IMR-90 (cell line): ENCODE results near the gene ZFPL1. TPM values are rescaled to one million over a fixed set of nuclear protein-coding genes. Genes with fewer than 3 reads are reported as not detected.

Experiments
- ATAC-seq: fragments of 200-7000 bp; cut with Tn5 transposase; 2 replicates; pipeline ENCODE4 v1.9.1; 2020; ENCODE audit warnings: low read depth, mild to moderate bottlenecking, moderate library complexity
- BruUV-seq: library from RNA; stranded (reverse); fragments of 400-500 nt; replicated peaks from 2 replicates; lab custom pipeline; 2021; lab: Mats Ljungman, UMichigan
- CTCF ChIA-PET: fragments of 300-600 bp; formaldehyde crosslinking; extraction: SDS; loops from one replicate; lab custom pipeline; 2021; ENCODE audit warnings: antibody characterized with exemption; lab: Yijun Ruan, JAX
- POLR2A ChIA-PET: fragments of 300-600 bp; sonication (Branson Sonifier 250); formaldehyde crosslinking; loops from one replicate; lab custom pipeline; 2022; ENCODE audit warnings: antibody characterized with exemption; ENCODE audit not compliant: unreplicated experiment; lab: Charles Lee
- DNase-seq: peaks from one replicate; pipeline ENCODE4 v3.0.0; 2013
- H2AFZ ChIP-seq: replicated peaks from 2 replicates; pipeline ENCODE3; 2013; ENCODE audit warnings: low read length, mild to moderate bottlenecking; ENCODE audit not compliant: poor library complexity
- H2AK5ac ChIP-seq: 2 replicates; pipeline ENCODE4 v1.6.1; 2013; ENCODE audit warnings: low read depth, low read length, inconsistent platforms
- H2AK9ac ChIP-seq: replicated peaks from 2 replicates; pipeline ENCODE3; 2013; ENCODE audit warnings: mild to moderate bottlenecking, low read depth, low read length, moderate library complexity; ENCODE audit not compliant: poor library complexity
- H2BK120ac ChIP-seq: 2 replicates; pipeline ENCODE4 v1.6.1; 2013; ENCODE audit warnings: low read depth, low read length, inconsistent platforms
- H2BK15ac ChIP-seq: 3 replicates; pipeline ENCODE4 v1.6.1; 2013; ENCODE audit warnings: low read depth, low read length, inconsistent platforms
- H2BK20ac ChIP-seq: 2 replicates; pipeline ENCODE4 v1.6.1; 2013; ENCODE audit warnings: low read depth, mild to moderate bottlenecking, inconsistent platforms, low read length, moderate library complexity
- H2BK5ac ChIP-seq: 2 replicates; pipeline ENCODE4 v1.6.1; 2013; ENCODE audit warnings: mild to moderate bottlenecking, low read depth, low read length, inconsistent platforms; ENCODE audit not compliant: poor library complexity, severe bottlenecking
- H3K14ac ChIP-seq: replicated peaks from 2 replicates; pipeline ENCODE4 v1.6.1; 2013; ENCODE audit warnings: low read depth, low read length, inconsistent platforms
- H3K18ac ChIP-seq: 2 replicates; pipeline ENCODE4 v1.6.1; 2013; ENCODE audit warnings: low read depth, low read length, control low read depth
- H3K23ac ChIP-seq: 2 replicates; pipeline ENCODE4 v1.6.1; 2013; ENCODE audit warnings: low read depth, low read length, inconsistent platforms
- H3K27ac ChIP-seq: 2 replicates; pipeline ENCODE4 v1.5.1; 2013; ENCODE audit warnings: mild to moderate bottlenecking, control low read depth, low read length; ENCODE audit not compliant: insufficient read depth
- H3K27me3 ChIP-seq: 2 replicates; pipeline ENCODE4 v1.6.1; 2013; ENCODE audit warnings: low read length; ENCODE audit not compliant: control insufficient read depth, insufficient read depth
- H3K36me3 ChIP-seq: 2 replicates; pipeline ENCODE4 v1.6.1; 2013; ENCODE audit warnings: low read length, mixed read lengths; ENCODE audit not compliant: control insufficient read depth, insufficient read depth
- H3K4ac ChIP-seq: 2 replicates; pipeline ENCODE4 v1.6.1; 2013; ENCODE audit warnings: low read depth, low read length, inconsistent platforms
- H3K4me1 ChIP-seq: 2 replicates; pipeline ENCODE4 v1.6.1; 2013; ENCODE audit warnings: low read length, mixed read lengths; ENCODE audit not compliant: control insufficient read depth, insufficient read depth
- H3K4me2 ChIP-seq: 2 replicates; pipeline ENCODE4 v1.6.1; 2013; ENCODE audit warnings: low read depth, mild to moderate bottlenecking, control low read depth, low read length, moderate library complexity
- H3K4me3 ChIP-seq: 2 replicates; pipeline ENCODE4 v1.5.1; 2013; ENCODE audit warnings: low read depth, mild to moderate bottlenecking, control low read depth, low read length, moderate library complexity; ENCODE audit not compliant: insufficient read depth
- H3K56ac ChIP-seq: 2 replicates; pipeline ENCODE4 v1.6.1; 2013; ENCODE audit warnings: low read length, inconsistent platforms; ENCODE audit not compliant: insufficient read depth; ENCODE audit errors: extremely low read depth
- H3K79me1 ChIP-seq, 2 experiments: 2 replicates each; pipeline ENCODE4 v1.6.1; 2013; ENCODE audit warnings: low read length in 2 of 2, inconsistent platforms in 1 of 2, low read depth in 1 of 2
- H3K9ac ChIP-seq: 2 replicates; pipeline ENCODE4 v1.6.1; 2013; ENCODE audit warnings: low read depth, low read length, control low read depth
- H3K9me1 ChIP-seq: 2 replicates; pipeline ENCODE4 v1.6.1; 2013; ENCODE audit warnings: low read length, inconsistent platforms; ENCODE audit not compliant: insufficient read depth
- H3K9me3 ChIP-seq: 2 replicates; pipeline ENCODE4 v1.6.1; 2013; ENCODE audit warnings: low read length; ENCODE audit not compliant: control insufficient read depth, insufficient read depth
- H4K20me1 ChIP-seq: 2 replicates; pipeline ENCODE4 v1.6.1; 2013; ENCODE audit warnings: low read length, inconsistent platforms; ENCODE audit not compliant: insufficient read depth
- H4K5ac ChIP-seq: 2 replicates; pipeline ENCODE4 v1.6.1; 2013; ENCODE audit warnings: mild to moderate bottlenecking, low read depth, low read length, control low read depth
- H4K8ac ChIP-seq, 2 experiments: 2 replicates each; pipeline ENCODE4 v1.6.1; 2013; ENCODE audit warnings: low read depth in 2 of 2, low read length in 2 of 2, control low read depth in 1 of 2, inconsistent platforms in 1 of 2
- H4K91ac ChIP-seq: 2 replicates; pipeline ENCODE4 v1.6.1; 2013; ENCODE audit warnings: low read depth, low read length, inconsistent platforms; ENCODE audit not compliant: insufficient read depth
- CEBPB ChIP-seq: IDR thresholded peaks from 2 replicates; pipeline ENCODE4 v1.6.1; 2012; ENCODE audit warnings: low read depth, low read length, improper control_type of control experiment
- CHD1 ChIP-seq: IDR thresholded peaks from 2 replicates; pipeline ENCODE4 v1.6.1; 2012; ENCODE audit warnings: low read depth, low read length, improper control_type of control experiment
- MAZ ChIP-seq: IDR thresholded peaks from 2 replicates; pipeline ENCODE4 v1.6.1; 2012; ENCODE audit warnings: low read depth, mild to moderate bottlenecking, low read length, improper control_type of control experiment, moderate library complexity, borderline replicate concordance
- WGBS, 2 experiments: methylation state at CpG; one replicate each; pipeline versions ENCODE4 v1.1.5 to v1.1.7; 2013; ENCODE audit warnings: missing lambda C conversion rate in 2 of 2; ENCODE audit not compliant: insufficient read length in 1 of 2; ENCODE audit errors: extremely low coverage in 2 of 2; 5-methylcytosine and 5-hydroxymethylcytosine counted together
- dilution Hi-C: fragments of 300-500 bp; cut with HindIII; formaldehyde crosslinking; loops from one replicate; pipeline ENCODE4 v1.14.3; 2018; ENCODE audit warnings: low sequenced_read_pairs; ENCODE audit not compliant: unreplicated experiment
- in situ Hi-C: fragments of 300-500 bp; cut with MboI; formaldehyde crosslinking; loops from 3 replicates; pipeline ENCODE4 v1.14.3; 2019; ENCODE audit warnings: low sequenced_read_pairs, inconsistent platforms, mixed read lengths
- intact Hi-C: fragments of 100-400 bp; cut with micrococcal nuclease; formaldehyde crosslinking; loops from 2 replicates; pipeline ENCODE4 v1.10.0; 2022
- polyA plus RNA-seq, 3 experiments: library from polyadenylated mRNA; depleted of rRNA; stranded (reverse); fragments of >200 nt; gene quantifications; 2 replicates each; pipeline ENCODE4 v1.2.3, GENCODE V29; 2012; ENCODE audit warnings: low replicate concordance in 1 of 3
- total RNA-seq: library from RNA; depleted of rRNA; stranded (reverse); fragments of >200 nt; gene quantifications from 2 replicates; pipeline ENCODE4 v1.2.3, GENCODE V29; 2012
- TF ChIP-seq, protein P1 (sequence below): fragments of 150-350 bp; IDR thresholded peaks from 2 replicates; pipeline ENCODE4 v1.6.1; 2017; ENCODE audit warnings: mild to moderate bottlenecking, antibody characterized with exemption, low read length, low read depth

ZFPL1 gene
- total and polyA plus RNA-seq, 2 of the 4 experiments (the other 2 are of a cell fraction), result 24.0 to 67.5 TPM

DNA sequence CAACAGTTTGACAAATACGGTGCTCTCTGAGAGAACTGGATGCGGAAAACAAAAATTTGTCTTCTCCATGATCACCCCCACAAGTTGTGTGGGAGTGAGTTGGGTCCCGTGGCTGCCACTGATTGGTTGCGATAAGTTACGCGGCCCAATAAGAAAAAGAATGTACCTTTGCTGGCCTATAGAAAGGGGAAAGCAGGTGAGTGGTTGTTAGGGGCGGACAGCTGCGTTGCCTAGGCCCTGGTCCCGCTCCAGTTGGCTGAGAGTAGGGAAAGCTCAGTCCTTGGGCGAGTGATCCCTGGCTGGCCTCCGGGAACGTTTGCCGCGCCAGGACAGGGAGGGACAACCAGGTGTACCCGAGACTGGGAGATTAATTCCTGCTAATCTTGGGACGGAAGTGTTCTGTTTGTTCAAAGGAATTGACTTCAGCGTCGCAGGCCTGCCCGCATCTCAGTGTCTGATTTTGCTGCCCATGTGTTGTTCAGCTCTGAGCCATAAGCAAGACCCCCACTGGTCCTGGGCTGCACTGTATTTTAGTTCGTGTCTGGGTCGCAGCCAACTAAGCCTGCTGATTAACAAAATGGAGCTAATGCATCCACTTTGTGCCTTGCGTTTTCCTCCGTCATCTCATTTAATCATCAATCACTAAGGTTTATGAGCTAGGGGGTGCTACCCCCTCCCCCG is 51.1 kb downstream of the ZFPL1 start:
- H3K9ac ChIP-seq, result peak overlapping the region; percentile 99
- H3K4me2 ChIP-seq, result peak overlapping the region; percentile 83
- 0 out of 2 replicates have a peak, but pooled peaks have one; percentile 89 for TF ChIP-seq CHD1
- no peak for TF ChIP-seq CEBPB
- TF ChIP-seq, protein P1, sequence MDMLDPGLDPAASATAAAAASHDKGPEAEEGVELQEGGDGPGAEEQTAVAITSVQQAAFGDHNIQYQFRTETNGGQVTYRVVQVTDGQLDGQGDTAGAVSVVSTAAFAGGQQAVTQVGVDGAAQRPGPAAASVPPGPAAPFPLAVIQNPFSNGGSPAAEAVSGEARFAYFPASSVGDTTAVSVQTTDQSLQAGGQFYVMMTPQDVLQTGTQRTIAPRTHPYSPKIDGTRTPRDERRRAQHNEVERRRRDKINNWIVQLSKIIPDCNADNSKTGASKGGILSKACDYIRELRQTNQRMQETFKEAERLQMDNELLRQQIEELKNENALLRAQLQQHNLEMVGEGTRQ, result peak; percentile 38; the same call in 1 of the 2 replicates
- TF ChIP-seq MAZ, result peak; percentile 46; the same call in 1 of the 2 replicates
- H3K18ac ChIP-seq, result peak overlapping the region; percentile 5
- H3K9me3 ChIP-seq, result no peaks in the 10 kb centered on the region
- peak overlapping the region; percentile 99 for H2AK5ac ChIP-seq
- peaks cover 27% of the 10 kb centered on the region for H3K36me3 ChIP-seq
- ChIA-PET CTCF (interaction anchor here (0.6 kb wide), 2 partner anchors 12 to 290 kb away, joined by 4 to 5 read pairs; no protein-coding TSS in a partner anchor), POLR2A (no interaction called here)
- peak overlapping the region; percentile 100 for H4K91ac ChIP-seq
- H4K20me1 ChIP-seq, result peaks cover 28% of the 10 kb centered on the region
- H2BK120ac ChIP-seq, result peak overlapping the region; percentile 98
- H4K8ac ChIP-seq, result peak overlapping the region; percentile 98 to 99
- peak overlapping the region; percentile 100; the same call in 2 of the 3 replicates for H2BK15ac ChIP-seq
- H3K9me1 ChIP-seq, result peaks cover 21% of the 10 kb centered on the region
- peak overlapping the region; percentile 98 for H2AK9ac ChIP-seq
- H2BK5ac ChIP-seq, result peak overlapping the region; percentile 98
- intact Hi-C loops (no loop called here), in situ Hi-C loops (no loop called here), dilution Hi-C loops (no loop called here)
- DNase-seq (peak; percentile 97), ATAC-seq (peak; percentile 89)
- H3K14ac ChIP-seq, result peak overlapping the region; percentile 100
- peak overlapping the region; percentile 95; the same call in 1 of the 2 replicates for H3K23ac ChIP-seq
- H3K56ac ChIP-seq, result peak overlapping the region; percentile 96
- H3K27me3 ChIP-seq, result no peaks in the 10 kb centered on the region
- H2AFZ ChIP-seq, result peak overlapping the region; percentile 99
- WGBS, 2 experiments, result 1% methylated on average over 11 of the region's 24 CpGs; no CpG with 5 or more reads in 1 of the 2 experiments
- H3K79me1 ChIP-seq, result peaks cover 18 to 43% of the 10 kb centered on the region in 2 experiments
- H2BK20ac ChIP-seq, result peak overlapping the region; percentile 53; the same call in 1 of the 2 replicates
- H4K5ac ChIP-seq, result peak overlapping the region; percentile 56
- H3K4me3 ChIP-seq, result peak overlapping the region; percentile 63
- peak overlapping the region; percentile 99 for H3K27ac ChIP-seq
- peak overlapping the region; percentile 100 for H3K4ac ChIP-seq
- no TSS peak for BruUV-seq
- peaks cover 6% of the 10 kb centered on the region; the same call in 1 of the 2 replicates for H3K4me1 ChIP-seq
